Motor neuron (in vitro differentiated cells): Measurements from ENCODE around the gene ID3. TPM values are rescaled to one million over a fixed set of nuclear protein-coding genes. Genes with fewer than 3 reads are reported as not detected.
A peak's percentile ranks its signal among the peaks of the same experiment; 100 is the strongest.

Experiments used
- ATAC-seq, 8 experiments: fragments of 200-7000 bp; cut with Tn5 transposase; replicated peaks in 6 of 8; 2 replicates each; pipeline ENCODE4 v1.8.0; 2021; ENCODE audit warnings: mild to moderate bottlenecking in 8 of 8, moderate library complexity in 8 of 8
- H3K27ac ChIP-seq, 2 donors: fragments of 250-450 bp; sonication (Bioruptor Pico); 2 replicates each; pipeline ENCODE4 v1.9.0; 2021; ENCODE audit warnings: antibody characterized with exemption in 2 of 2, mild to moderate bottlenecking in 2 of 2, moderate library complexity in 1 of 2
- H3K4me1 ChIP-seq, 2 donors: fragments of 250-450 bp; sonication (Bioruptor Pico); replicated peaks in 1 of 2; 2 replicates each; pipeline ENCODE4 v1.6.1; 2021; ENCODE audit warnings: antibody characterized with exemption in 2 of 2, mild to moderate bottlenecking in 2 of 2, moderate library complexity in 1 of 2
- H3K4me3 ChIP-seq, 5 donors: fragments of 250-450 bp; sonication (Bioruptor Pico); 2 replicates each; pipeline ENCODE4 v1.9.0; 2021; ENCODE audit warnings: antibody characterized with exemption in 5 of 5, mild to moderate bottlenecking in 5 of 5, moderate library complexity in 4 of 5
- WGBS, 10 experiments: fragments of 450-650 bp; shearing (Covaris generic); methylation state at CpG; one replicate each; pipeline ENCODE4 v1.0.0; 2022; 5-methylcytosine and 5-hydroxymethylcytosine counted together
- in situ Hi-C, 9 experiments: fragments of 400-800 bp; cut with MboI; loops; one replicate each; pipeline ENCODE4 v1.15.0; 2021; ENCODE audit warnings: low sequenced_read_pairs in 9 of 9, low pct_unique_long_range_greater_than_20kb in 2 of 9; ENCODE audit not compliant: unreplicated experiment in 9 of 9
- total RNA-seq, 8 experiments: library from RNA; unstranded; fragments of 300-600 nt; gene quantifications; 2 replicates each; pipeline versions ENCODE4 v1.2.3 to v1.2.4, GENCODE V29; 2022

Gene ID3
- total RNA-seq, 8 experiments from 2014 or later, result 13.9 to 277 (median 70.3) TPM

DNA sequence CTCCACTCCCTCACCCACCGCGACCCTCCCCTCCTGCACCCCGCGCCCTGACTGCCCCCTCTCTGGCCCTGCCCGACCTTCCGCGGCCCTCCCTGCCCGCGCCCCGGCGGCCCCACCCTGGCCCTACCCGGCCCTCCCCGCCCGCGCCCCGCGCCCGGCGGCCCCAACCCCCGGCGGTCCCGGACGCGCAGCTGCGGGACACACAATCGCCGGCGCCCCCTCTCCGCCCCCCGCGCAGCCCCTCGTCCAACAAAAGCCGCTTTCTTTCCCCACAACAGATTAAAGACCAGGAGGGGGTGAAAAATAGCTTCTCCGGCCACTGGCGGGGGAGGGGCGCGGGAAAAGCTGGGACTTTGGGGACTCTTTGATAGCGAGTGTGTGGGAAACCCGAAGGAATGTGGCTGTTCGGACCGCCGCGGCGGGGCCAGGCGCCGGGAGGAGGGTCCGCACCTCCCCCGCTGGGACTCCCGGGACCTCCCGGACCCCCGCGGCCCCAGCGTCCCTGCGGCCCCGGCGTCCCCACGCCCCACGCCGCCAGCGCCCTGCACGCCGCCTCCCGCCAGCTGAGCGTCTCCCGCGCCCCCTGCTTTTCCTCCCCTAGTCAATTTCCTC is 8.8 kb upstream of the ID3 start:
- peaks cover 17 to 25% of the 10 kb centered on the region in 2 donors for H3K4me1 ChIP-seq
- in situ Hi-C loops, result no loop called here
- H3K27ac ChIP-seq, result peak overlapping the region; percentile 16 to 81
- ATAC-seq, result peak; percentile 36 to 72 (median 67)
- H3K4me3 ChIP-seq, result peak overlapping the region; percentile 21 to 45 (median 32)
- WGBS, 10 experiments, result 0 to 10% (median 0%) methylated on average over 2 to 5 of the region's 66 CpGs; no CpG with 5 or more reads in 6 of the 10 experiments

DNA sequence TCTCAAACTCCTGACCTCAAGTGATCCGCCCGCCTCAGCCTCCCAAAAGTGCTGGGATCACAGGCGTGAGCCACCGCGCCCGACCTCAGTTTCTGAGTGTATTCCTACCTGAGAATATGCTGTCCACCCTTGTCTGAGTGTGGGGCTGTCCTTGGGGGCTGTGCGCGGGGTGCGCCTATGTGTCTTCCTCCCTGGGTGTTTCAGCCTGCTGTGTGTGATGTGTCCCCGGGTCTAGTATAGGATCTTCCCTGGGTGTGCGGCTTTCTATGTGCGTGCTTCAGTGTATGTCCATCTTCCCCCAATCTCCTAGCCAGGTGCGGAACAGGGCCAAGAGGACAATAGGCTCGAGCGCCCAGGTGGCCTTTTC is 8.3 kb upstream of the ID3 start:
- Histone ChIP-seq H3K4me3 (peak overlapping the region; percentile 21 to 45 (median 32)), H3K4me1 (peaks cover 21 to 28% of the 10 kb centered on the region in 2 donors), H3K27ac (peak overlapping the region; percentile 16 to 81)
- WGBS, 10 experiments, result 68 to 100% (median 92%) methylated on average over 2 to 15 of the region's 15 CpGs; no CpG with 5 or more reads in 6 of the 10 experiments
- peak in 5 of 8 experiments; percentile 20 to 52 (median 46) for ATAC-seq
- in situ Hi-C loops, result no loop called here

DNA sequence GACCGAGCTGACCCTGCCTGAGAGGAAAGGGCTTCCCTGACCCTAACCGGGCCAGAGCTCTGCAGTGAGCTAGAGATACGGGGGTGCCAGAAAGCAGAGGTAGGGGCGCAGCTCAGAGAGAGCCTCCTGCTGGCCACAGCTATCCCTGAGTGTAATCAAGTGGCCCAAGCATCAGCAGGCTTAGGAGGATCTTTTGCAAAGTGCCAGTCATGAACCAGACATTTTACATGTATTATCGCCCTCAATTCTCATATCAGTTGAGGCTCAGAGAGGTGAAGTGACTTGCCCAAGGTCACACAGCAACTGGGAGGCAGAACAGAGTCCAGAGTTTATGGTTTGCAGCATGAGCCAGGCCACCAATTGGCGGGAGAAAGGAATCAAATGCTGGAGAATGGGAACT is 7.0 kb upstream of the ID3 start:
- Histone ChIP-seq H3K4me3 (no peak overlapping the region), H3K27ac (no peak overlapping the region), H3K4me1 (peaks cover 31 to 37% of the 10 kb centered on the region in 2 donors)
- ATAC-seq, result no peak
- in situ Hi-C loops, result no loop called here
- 79 to 100% (median 89%) methylated on average over 1 to 6 of the region's 6 CpGs; no CpG with 5 or more reads in 4 of the 10 experiments for WGBS, 10 experiments

DNA sequence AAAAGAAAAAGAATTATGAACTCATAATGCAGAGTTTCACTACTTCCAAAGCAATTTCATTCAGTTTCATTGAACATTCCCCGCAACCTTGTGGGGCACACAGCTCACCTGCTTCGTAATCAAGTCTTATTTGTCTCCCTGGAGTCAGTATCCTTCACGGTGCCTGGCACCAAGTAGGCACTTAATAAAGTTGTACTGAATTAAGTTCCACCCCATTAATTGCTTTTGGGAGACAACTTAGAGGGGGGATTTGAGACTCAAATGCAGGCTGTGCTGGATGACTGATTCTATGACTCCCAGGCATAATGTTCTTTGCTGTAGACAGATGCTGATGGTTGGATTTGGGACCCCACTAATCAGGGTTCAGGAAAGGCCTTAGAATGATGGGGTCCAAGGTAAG is 6.5 kb upstream of the ID3 start:
- Histone ChIP-seq H3K4me3 (no peak overlapping the region), H3K27ac (no peak overlapping the region), H3K4me1 (peaks cover 31 to 42% of the 10 kb centered on the region in 2 donors)
- 73 to 100% (median 86%) methylated on average over 1 to 3 of the region's 3 CpGs; no CpG with 5 or more reads in 3 of the 10 experiments for WGBS, 10 experiments
- in situ Hi-C loops, result no loop called here
- ATAC-seq, result no peak

DNA sequence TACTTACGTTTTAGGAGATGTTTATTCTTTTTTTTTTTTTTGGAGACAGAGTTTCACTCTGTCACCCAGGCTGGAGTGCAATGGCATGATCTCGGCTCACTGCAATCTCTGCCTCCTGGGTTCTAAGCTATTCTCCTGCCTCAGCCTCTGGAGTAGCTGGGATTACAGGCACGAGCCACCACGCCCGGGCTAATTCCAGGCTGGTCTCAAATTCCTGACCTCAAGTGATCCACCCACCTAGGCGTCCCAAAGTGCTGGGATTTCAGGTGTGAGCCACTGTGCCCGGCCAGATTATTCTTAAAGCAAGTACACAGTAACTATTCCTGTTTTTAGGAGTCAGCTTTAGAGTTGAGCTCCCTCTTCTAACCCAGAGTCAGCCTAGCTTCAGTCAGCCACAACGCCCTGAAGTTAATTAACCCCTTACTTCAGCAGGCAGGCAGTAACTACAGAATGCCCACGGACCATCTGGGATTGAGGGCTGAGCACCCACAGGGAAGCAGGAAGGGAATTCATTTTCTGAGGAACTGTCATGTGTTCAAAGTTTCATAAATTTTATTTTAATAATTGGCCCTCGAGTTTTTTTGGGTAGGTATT is 5.3 kb upstream of the ID3 start:
- WGBS, 10 experiments, result 14 to 100% (median 58%) methylated on average over 1 to 9 of the region's 10 CpGs; no CpG with 5 or more reads in 1 of the 10 experiments
- Histone ChIP-seq H3K4me3 (no peak overlapping the region), H3K4me1 (peaks cover 39 to 50% of the 10 kb centered on the region in 2 donors), H3K27ac (no peak overlapping the region)
- ATAC-seq, result no peak
- in situ Hi-C loops, result no loop called here

DNA sequence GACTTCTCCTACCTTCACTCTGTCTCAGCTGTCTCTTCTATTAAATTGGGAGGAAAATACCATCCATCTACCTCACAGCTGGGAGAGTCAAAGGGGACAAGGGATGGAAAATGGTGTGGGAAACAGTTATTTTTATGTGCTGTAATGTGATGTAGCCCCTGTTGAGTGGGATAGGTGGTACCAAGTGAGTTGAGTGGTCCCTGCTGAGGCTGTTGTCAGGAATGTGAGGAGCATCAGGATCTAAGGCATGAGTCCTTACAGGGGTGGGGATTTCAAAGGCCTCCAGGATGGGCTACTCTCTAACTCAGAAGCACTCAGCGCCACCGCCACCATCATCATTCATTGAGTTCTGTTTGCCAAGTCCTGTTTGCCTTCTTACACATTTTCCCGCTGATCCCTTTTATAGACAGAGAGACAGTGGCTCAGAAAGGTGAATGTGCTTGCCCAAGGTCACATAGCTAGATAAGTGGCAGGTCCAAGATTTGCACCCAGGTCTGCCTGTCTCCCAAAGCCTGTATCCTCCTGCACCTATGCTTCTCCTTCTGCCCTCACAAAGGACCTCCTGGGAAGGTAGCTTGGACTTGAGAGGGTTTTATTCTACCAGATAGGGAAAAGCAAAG is 4.6 kb upstream of the ID3 start:
- WGBS, 10 experiments, result 86 to 100% (median 92%) methylated on average over 3 of the region's 3 CpGs; no CpG with 5 or more reads in 5 of the 10 experiments
- no peak for ATAC-seq
- peaks cover 33 to 43% of the 10 kb centered on the region in 2 donors for H3K4me1 ChIP-seq
- H3K4me3 ChIP-seq, result no peak overlapping the region
- H3K27ac ChIP-seq, result no peak overlapping the region
- in situ Hi-C loops, result no loop called here

DNA sequence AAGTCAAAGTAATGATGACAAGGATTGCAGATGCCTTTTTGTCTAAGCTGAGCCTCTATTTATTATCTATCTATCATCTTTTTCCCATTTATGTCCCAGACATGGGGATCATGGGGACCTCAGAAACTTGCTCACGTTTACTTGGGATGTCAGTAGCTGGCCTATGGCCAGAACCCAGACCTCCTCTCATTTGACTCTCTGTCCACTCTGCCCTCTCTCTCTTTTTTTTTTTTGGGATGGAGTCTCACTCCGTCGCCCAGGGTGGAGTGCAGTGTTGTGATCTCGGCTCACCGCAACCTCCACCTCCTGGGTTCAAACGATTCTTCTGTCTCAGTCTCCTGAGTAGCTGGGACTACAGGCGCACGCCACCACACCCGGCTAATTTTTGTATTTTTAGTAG is 3.7 kb upstream of the ID3 start:
- ATAC-seq, result no peak
- Histone ChIP-seq H3K4me3 (no peak overlapping the region), H3K27ac (peak overlapping the region; percentile 6 to 74), H3K4me1 (peaks cover 28 to 38% of the 10 kb centered on the region in 2 donors)
- in situ Hi-C loops, result no loop called here
- 20 to 89% (median 57%) methylated on average over 1 to 9 of the region's 9 CpGs; no CpG with 5 or more reads in 2 of the 10 experiments for WGBS, 10 experiments

DNA sequence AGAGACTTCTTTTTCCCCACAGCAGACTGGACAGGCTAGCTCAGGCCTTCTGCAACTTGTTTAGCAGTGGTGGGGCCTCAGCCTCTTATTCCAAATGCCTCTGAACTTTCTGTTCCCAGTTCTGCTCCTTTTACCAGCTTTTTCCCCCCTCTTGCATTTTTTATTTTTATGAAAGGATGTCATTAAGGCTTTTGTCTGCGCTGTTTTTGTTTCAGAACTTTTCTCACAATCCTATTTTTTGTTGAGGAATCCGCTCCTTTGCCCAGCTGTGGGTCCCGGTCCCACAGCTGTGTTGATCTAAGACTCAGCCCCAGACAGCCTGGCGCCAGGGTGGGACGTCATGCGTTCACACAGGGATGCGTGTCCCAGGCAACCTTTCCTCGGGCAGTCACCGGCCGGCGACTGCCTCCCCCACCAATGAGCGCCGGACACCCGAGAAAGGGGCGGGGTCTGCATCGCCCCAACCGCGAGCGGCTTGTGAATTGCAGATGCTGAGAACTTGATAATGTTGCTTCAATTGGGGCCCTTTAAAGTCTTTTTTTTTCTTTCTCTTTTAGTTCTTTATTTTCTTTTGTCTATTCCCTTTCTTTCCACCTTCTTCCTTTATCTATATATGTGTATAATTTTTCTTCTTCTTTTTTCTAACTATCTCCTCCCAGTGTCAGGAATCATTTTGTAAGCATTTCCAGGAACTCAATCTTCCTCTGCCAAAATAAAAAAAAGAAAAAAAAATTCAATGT is 3.0 kb upstream of the ID3 start:
- peak; percentile 69 to 88 (median 86) for ATAC-seq
- H3K4me1 ChIP-seq, result peaks cover 24 to 33% of the 10 kb centered on the region in 2 donors
- H3K27ac ChIP-seq, result peak overlapping the region; percentile 61 to 85
- 0 to 3% (median 1%) methylated on average over 2 to 19 of the region's 19 CpGs; no CpG with 5 or more reads in 1 of the 10 experiments for WGBS, 10 experiments
- in situ Hi-C loops, result no loop called here
- peak overlapping the region in 3 of 5 donors; percentile 7 to 30 (median 12) for H3K4me3 ChIP-seq

DNA sequence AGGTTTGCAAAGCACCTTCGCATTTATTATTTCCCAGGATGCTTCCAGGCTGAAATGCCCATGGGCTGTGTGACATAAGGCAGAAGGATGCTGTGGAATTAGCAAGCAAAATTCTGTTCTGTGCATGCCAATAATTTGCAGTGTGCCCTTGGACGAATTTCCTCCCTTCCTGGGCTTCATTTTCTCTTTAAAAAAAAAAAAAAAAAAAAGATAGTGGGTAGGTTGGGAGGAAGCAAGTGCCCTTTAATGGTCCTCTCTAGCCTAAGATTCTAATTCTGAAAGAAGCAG is 2.5 kb upstream of the ID3 start:
- Histone ChIP-seq H3K4me3 (peak overlapping the region in 1 of 5 donors; percentile 30), H3K4me1 (peaks cover 24 to 39% of the 10 kb centered on the region in 2 donors), H3K27ac (peak overlapping the region; percentile 61 to 85)
- peak in 2 of 8 experiments; percentile 0 to 38 for ATAC-seq
- in situ Hi-C loops, result no loop called here
- 0 to 92% (median 17%) methylated on average over 1 to 2 of the region's 2 CpGs; no CpG with 5 or more reads in 3 of the 10 experiments for WGBS, 10 experiments

DNA sequence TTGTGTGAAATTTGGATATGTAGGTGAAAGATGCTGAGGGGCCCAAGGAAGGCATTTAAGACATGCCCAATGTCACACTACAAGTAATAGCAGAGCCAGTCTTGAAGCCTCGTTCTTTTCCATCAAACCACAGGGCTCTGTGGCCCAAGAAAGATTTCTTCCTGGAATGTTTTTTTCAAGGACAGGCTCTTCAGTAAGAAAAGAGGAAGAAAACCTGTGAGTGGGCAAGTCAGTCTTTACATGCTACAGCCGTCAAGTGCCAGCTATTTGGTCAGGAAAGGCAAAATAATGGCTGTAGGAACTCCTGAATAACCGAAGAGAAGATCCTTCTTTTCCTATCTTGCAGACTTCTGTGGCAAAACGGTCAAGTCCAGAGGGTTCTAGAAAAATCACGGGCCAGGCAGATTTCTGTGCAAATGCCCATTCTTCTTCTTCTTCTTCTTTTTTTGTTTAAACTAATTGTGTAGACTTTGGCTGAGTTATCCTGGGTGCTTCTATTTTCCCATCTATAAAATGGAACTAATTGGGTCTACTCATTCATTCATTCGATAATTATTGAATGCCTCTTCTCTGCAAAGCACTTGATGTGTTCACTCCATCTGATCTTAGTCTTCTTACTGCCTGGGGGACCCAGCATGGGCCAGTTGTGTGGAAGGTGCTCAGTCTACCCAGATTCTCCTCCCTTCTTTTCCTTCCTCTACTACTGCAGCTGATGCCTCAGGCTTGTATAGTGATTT is 1.9 kb upstream of the ID3 start:
- peak overlapping the region; percentile 61 to 85 for H3K27ac ChIP-seq
- in situ Hi-C loops, result no loop called here
- 15 to 100% (median 62%) methylated on average over 1 to 6 of the region's 6 CpGs; no CpG with 5 or more reads in 1 of the 10 experiments for WGBS, 10 experiments

DNA sequence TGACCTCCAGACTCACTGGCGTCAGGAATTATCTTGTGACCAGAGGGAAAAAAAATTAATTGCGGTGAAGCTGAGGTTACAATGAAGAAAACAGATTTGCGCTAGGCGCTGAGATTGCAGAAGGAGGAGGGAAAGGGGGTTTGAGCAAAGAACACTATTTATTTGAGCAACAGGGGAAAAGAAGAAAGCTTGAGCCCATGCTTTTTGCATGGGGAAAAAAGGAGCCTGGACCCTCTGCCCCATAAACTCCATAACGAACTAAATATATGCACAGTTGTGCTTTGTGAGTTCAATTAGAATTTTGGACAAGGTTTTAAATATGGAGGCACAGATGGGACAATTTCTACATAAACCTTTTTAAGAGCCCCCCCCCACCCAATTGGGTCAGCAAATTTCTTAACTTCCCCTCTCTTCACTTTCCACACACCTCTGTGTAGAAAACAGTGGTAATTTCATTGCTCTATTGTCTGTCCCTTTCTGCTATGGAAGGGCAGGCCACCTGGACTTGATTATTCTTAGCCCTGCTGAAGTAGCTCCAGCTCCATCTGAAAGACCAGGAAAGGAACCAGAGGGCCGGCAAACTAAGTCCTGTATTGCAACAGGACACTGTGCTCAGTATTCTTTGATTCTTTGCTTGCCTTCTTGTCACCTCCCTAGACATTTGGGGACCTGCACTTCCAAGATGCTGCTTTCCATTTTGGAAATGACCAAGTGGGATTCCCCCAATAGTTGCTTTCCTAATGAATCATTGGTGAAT is 862 bp upstream of the ID3 start:
- Histone ChIP-seq H3K27ac (peak overlapping the region in 1 of 2 donors; percentile 78), H3K4me1 (peaks cover 35 to 55% of the 10 kb centered on the region in 2 donors), H3K4me3 (peak overlapping the region; percentile 41 to 75 (median 55))
- 0 to 20% (median 7%) methylated on average over 1 to 6 of the region's 6 CpGs for WGBS, 10 experiments
- in situ Hi-C loops, result no loop called here
- no peak for ATAC-seq

More for the DNA sequence above, 1.9 kb upstream of the ID3 start:
- no peak for ATAC-seq
- Histone ChIP-seq H3K4me3 (no peak overlapping the region), H3K4me1 (peaks cover 24 to 44% of the 10 kb centered on the region in 2 donors)

DNA sequence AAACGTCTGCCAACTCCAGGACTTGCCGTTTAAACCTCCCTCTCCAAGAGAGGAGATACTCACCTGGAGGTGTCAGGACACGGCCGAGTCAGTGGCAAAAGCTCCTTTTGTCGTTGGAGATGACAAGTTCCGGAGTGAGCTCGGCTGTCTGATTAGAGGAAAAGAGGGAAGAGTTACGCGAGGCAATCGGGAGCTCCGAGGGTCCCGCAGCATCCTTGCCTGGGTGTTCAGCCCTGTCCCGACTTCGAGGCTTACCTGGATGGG is 497 bp downstream of the ID3 start:
- WGBS, 10 experiments, result 0 to 7% (median 0%) methylated on average over 1 to 14 of the region's 14 CpGs; no CpG with 5 or more reads in 3 of the 10 experiments
- no peak for ATAC-seq
- H3K4me3 ChIP-seq, result peak overlapping the region; percentile 41 to 75 (median 55)
- H3K27ac ChIP-seq, result no peak overlapping the region
- H3K4me1 ChIP-seq, result peaks cover 41 to 64% of the 10 kb centered on the region in 2 donors
- in situ Hi-C loops, result no loop called here
